ENCODE measurements around the gene CPSF4L.

DNA sequence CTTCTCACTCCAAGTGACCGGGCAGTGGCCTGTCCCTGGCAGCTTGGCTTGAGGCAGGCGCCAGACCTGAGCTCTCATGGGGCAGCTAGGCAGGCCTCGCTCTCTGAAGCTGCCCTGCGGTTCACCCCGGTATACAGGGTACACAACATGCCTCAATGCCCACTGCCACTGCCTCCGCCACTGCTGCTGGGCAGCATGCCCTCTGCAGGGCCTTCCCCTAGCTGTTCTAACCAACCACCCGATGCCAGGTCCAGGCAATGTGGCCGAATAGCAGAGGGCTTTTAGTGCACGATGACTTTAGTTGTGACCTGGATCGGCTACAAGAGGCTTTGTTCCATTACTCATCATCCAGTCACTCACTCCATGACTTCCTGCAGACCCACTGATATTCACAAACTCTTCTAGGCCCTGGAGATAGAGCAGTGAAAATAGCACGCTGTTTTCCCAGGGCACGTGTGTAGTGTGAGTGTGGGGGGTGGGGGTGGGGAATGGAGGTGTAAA lies 30.4 kb upstream of the CPSF4L start:
- TF ChIP-seq, protein P1, sequence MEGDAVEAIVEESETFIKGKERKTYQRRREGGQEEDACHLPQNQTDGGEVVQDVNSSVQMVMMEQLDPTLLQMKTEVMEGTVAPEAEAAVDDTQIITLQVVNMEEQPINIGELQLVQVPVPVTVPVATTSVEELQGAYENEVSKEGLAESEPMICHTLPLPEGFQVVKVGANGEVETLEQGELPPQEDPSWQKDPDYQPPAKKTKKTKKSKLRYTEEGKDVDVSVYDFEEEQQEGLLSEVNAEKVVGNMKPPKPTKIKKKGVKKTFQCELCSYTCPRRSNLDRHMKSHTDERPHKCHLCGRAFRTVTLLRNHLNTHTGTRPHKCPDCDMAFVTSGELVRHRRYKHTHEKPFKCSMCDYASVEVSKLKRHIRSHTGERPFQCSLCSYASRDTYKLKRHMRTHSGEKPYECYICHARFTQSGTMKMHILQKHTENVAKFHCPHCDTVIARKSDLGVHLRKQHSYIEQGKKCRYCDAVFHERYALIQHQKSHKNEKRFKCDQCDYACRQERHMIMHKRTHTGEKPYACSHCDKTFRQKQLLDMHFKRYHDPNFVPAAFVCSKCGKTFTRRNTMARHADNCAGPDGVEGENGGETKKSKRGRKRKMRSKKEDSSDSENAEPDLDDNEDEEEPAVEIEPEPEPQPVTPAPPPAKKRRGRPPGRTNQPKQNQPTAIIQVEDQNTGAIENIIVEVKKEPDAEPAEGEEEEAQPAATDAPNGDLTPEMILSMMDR (IDR thresholded peaks at IDR 0.05; ENCODE audit: extremely low read depth in 1 of 2, insufficient read depth in 1 of 2, low read depth in 1 of 2, low read length in 2 of 2), result no peak
- TF ChIP-seq POLR2A (IDR thresholded peaks at IDR 0.05; ENCODE audit: low read depth, low read length) (no peak), FOS (IDR thresholded peaks at IDR 0.05; ENCODE audit: borderline replicate concordance, insufficient read depth, low read length) (peak; percentile 80), EZH2 (IDR thresholded peaks at IDR 0.05; ENCODE audit: borderline replicate concordance, low read depth, low read length, severe bottlenecking) (no peak), POLR2AphosphoS5 (IDR thresholded peaks at IDR 0.05; ENCODE audit: insufficient read depth, low read depth, low read length) (peak; percentile 36), GATA2 (IDR thresholded peaks at IDR 0.05; ENCODE audit: insufficient read depth, insufficient read length, low read depth, low read length) (no peak), MYC (IDR thresholded peaks at IDR 0.05; ENCODE audit: low read depth, low read length) (peak; percentile 2)

Data from endothelial cell of umbilical vein (primary cell).